HG02973 (cell line): ENCODE data around the gene RDH14.

Experiments used
- ATAC-seq: cut with Tn5 transposase; IDR thresholded peaks from one replicate; pipeline ENCODE4 v1.9.1; 2021; ENCODE audit warnings: moderate library complexity; ENCODE audit not compliant: unreplicated experiment

RDH14 gene

DNA sequence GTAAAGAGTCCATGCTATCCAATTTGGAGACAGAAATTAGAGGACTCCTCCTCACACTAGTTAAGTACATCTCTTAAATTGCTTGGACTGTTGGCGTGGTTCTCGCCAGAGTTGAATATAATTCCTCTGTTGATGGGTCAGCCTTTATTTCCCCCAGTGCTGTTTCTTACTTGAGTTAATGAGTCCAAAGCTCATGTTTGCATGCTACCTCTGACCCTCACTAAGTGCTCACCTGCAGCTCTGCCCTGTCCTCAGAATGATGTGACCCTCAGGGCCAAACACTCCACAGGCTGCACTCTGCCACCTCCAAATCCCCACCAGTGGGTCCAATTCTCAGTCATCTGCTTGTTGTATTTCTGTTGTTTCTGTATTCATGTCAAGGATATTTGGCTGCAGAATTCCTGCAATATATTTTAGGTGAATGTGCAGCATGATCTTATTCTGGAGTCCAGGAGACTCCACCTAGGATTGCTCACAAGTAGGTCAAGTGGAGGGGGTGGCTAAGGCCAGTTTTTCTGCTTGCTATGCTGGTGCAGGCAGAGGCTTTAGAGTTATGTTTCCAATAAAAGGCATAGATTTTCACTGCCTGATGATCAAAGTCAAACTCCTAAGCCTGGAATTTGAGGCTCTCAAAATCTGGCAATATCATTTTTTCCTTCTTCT is 37.8 kb downstream of the RDH14 start:
- no peak for ATAC-seq

- ATAC-seq: peak; percentile 76
Measured at GRCh38 chr2:18520451-18521425, 39.7 kb downstream of the RDH14 start.

DNA sequence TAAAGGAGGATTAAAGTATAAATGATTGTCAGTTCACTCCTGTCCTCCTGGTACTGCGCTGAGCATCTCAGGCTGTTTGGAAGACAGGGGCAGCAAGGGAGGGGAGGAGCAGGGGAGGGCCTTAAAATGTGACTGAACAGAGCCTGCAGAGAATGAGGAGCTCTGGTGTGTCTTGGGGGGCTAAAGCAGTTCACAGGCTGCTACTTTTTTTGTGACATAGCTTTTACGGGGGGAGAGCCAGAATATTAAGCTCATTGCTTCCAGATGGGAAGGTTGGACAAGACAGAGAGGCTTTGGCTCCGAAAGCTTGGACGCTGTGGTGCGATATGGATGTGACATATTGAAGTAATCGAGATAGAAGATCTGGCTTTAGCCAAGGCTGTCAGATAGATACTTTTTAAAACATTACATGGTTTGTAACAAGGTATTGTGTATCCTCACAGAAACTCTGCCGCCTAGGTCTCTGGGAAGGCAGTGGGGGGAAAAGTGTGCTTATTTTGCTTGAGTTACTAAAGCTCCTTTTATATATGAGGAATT is 40.5 kb downstream of the RDH14 start:
- ATAC-seq: no peak

DNA sequence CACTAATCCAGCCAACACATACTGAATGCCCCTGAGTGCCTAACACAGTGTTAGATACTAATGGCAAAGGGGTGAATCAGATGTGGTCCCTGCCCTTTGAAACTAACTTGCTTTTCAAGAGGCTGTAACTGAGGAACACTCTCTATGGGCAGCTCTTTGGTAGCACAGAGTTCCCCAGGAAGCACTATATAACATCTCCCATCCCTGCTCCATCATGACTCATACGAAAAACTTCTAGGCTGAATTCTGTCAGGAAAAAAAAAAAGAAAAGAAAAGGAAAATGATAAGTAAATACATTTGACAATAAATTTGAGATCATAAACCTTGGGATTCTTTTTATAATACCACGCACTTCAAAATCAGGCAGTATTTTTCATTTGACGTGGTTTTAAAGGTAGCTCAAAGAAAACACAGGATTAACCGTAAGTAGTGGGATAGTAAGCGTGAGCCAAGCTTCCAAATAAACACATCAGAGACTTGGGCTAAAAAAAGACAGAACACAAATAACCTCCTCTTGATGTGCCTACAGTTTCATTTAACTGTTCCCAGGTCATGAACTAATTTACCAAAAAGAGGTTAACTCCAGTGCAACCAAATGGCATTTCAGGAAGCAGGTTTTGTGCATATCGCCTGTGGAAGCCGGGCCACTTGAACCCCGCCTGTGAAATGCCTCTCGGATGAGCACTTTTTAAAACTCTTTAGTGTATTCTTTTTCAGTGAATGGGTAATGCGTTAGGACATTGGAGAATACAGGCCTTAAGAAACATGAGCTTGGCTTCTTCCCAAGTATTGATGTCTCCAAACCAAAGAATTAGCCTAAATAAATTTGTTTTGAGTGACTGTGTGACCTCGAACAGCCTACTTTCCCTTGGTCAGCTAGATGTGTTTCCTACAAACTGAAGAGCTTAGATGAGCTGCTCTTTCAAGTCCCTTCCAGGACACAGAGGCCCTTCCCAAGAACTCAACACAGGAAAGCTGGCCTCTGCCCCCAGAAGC is 42.0 kb downstream of the RDH14 start:
- ATAC-seq: no peak

DNA sequence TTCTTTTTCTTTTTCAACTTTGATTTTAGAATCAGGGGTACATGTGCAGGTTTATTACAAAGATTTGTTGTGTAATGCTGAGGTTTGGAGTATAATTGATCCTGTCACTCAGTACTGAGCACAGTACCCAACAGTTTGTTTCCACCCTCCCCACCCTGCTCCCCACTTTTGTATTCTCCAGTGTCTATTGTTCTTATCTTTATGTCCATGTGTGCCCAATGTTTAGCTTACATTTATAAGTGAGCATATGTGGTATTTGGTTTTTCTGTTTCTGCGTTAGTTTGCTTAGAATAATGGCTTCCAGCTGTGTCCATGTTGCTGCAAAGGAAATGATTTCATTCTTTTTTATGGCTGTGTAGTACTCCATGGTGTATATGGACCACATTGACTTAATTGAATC is 43.1 kb downstream of the RDH14 start:
- ATAC-seq: no peak

- ATAC-seq: no peak
Measured at GRCh38 chr2:18516112-18516511, 44.3 kb downstream of the RDH14 start.

GRCh38 chr2:18514526-18515461 is 45.7 kb downstream of the RDH14 start:
- ATAC-seq: no peak

DNA sequence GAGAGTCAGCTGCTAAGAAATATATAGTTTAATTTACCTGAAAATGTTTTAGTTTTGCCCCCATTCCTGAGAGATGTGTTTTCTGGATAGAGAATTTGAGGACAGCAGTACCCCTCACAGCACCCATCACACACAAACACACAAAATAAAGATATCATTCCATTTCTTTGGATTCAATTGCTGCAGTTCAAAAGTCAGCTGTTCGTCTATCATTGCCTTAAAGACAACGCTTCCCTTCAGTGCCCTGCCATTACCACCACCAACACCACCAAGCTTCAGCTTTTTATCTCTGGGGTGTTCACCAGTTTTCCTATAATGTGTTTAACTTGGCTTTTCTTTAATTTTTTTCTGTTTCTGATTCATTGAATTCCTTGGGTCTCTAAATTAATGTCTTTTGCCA is 49.7 kb downstream of the RDH14 start:
- ATAC-seq: no peak

GRCh38 chr2:18506883-18507509 is 53.5 kb downstream of the RDH14 start:
- no peak for ATAC-seq

DNA sequence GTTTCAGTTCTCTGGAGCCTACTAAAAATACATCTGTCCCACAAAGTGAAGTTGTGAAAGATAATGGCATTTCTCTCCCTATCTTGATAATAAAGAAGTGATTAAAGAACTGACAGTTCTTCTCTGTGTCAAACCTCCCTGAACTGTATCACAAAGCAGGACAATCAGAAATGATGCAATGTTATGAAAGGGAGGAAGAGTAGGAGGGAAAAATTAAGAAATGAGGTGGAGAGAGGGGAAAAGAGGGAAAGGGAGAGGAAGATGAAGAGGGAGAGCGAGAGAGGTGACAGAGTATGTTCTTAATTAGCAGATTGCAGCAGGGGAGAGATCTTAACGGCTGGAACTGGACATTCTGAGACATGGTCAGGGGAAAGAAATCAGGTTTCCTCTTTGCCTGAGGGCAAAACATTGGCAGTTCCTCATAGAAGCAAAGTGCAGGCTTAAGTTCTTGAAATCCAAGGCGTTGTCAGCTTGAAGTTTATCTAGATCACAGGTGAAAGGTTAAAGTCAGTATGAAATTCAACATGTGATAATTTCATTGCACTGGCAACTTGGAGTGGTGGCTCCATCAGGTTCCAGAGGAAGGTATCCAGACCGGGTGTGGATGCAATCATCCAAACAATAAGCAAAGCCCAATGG is 54.6 kb downstream of the RDH14 start:
- no peak for ATAC-seq
